ENCODE data around the gene SNX3. TPM values are rescaled to one million over a fixed set of nuclear protein-coding genes. Genes with fewer than 3 reads are reported as not detected.
"Not testable (repeated sequence)": the region's sequence is repeated elsewhere in the genome, so short reads cannot be mapped to it uniquely, and the experiment has no call there.

Gene SNX3
- total RNA-seq (2014; rRNA removed; shearing (Covaris generic); ENCODE audit: low replicate concordance) = 142 and 169 TPM in 2 replicates

GRCh38 chr6:108260809-108261569, at the start of gene SNX3:
SNX3 (minus strand) TSS chr6:108261040; CDS start chr6:108260921, 119 bp downstream.
- in situ Hi-C loops (cut with HindIII; ENCODE audit: low pct_unique_long_range_greater_than_20kb, low sequenced_read_pairs) = no loop called here
- DNase-seq (ENCODE audit: low read depth) = peak; percentile 98

- in situ Hi-C loops (cut with HindIII; ENCODE audit: low pct_unique_long_range_greater_than_20kb, low sequenced_read_pairs) = no loop called here
- DNase-seq (ENCODE audit: low read depth) = no peak
Measured at GRCh38 chr6:108309844-108310243, 49.0 kb upstream of the SNX3 start.

- DNase-seq (ENCODE audit: low read depth); in situ Hi-C loops (cut with HindIII; ENCODE audit: low pct_unique_long_range_greater_than_20kb, low sequenced_read_pairs): not testable (repeated sequence)
Measured at GRCh38 chr6:108308641-108309040, 47.8 kb upstream of the SNX3 start.

- DNase-seq (ENCODE audit: low read depth) = no peak
- in situ Hi-C loops (cut with HindIII; ENCODE audit: low pct_unique_long_range_greater_than_20kb, low sequenced_read_pairs) = no loop called here
Measured at GRCh38 chr6:108304646-108305045, 43.8 kb upstream of the SNX3 start.

GRCh38 chr6:108302386-108302785, 41.5 kb upstream of the SNX3 start:
- in situ Hi-C loops (cut with HindIII; ENCODE audit: low pct_unique_long_range_greater_than_20kb, low sequenced_read_pairs) = no loop called here
- no peak for DNase-seq (ENCODE audit: low read depth)

- in situ Hi-C loops (cut with HindIII; ENCODE audit: low pct_unique_long_range_greater_than_20kb, low sequenced_read_pairs) = no loop called here
- DNase-seq (ENCODE audit: low read depth) = no peak
Measured at GRCh38 chr6:108295676-108296075, 34.8 kb upstream of the SNX3 start.

GRCh38 chr6:108294727-108295625, 34.1 kb upstream of the SNX3 start, which contains the start of gene AFG1L:
AFG1L (plus strand) TSS chr6:108295054; CDS start chr6:108295080, 26 bp downstream.
- DNase-seq (ENCODE audit: low read depth) = peak; percentile 91
- in situ Hi-C loops (cut with HindIII; ENCODE audit: low pct_unique_long_range_greater_than_20kb, low sequenced_read_pairs) = no loop called here

GRCh38 chr6:108294297-108294726, 33.5 kb upstream of the SNX3 start:
- in situ Hi-C loops (cut with HindIII; ENCODE audit: low pct_unique_long_range_greater_than_20kb, low sequenced_read_pairs) = no loop called here
- no peak for DNase-seq (ENCODE audit: low read depth)

- in situ Hi-C loops (cut with HindIII; ENCODE audit: low pct_unique_long_range_greater_than_20kb, low sequenced_read_pairs) = no loop called here
- no peak for DNase-seq (ENCODE audit: low read depth)
Measured at GRCh38 chr6:108293527-108294296, 32.9 kb upstream of the SNX3 start.

- in situ Hi-C loops (cut with HindIII; ENCODE audit: low pct_unique_long_range_greater_than_20kb, low sequenced_read_pairs); DNase-seq (ENCODE audit: low read depth): not testable (repeated sequence)
Measured at GRCh38 chr6:108292561-108292960, 31.7 kb upstream of the SNX3 start.

GRCh38 chr6:108291091-108291490, 30.3 kb upstream of the SNX3 start:
- no peak for DNase-seq (ENCODE audit: low read depth)
- in situ Hi-C loops (cut with HindIII; ENCODE audit: low pct_unique_long_range_greater_than_20kb, low sequenced_read_pairs) = no loop called here

- DNase-seq (ENCODE audit: low read depth) = no peak
- in situ Hi-C loops (cut with HindIII; ENCODE audit: low pct_unique_long_range_greater_than_20kb, low sequenced_read_pairs) = no loop called here
Measured at GRCh38 chr6:108288742-108289141, 27.9 kb upstream of the SNX3 start.

- in situ Hi-C loops (cut with HindIII; ENCODE audit: low pct_unique_long_range_greater_than_20kb, low sequenced_read_pairs) = no loop called here
- no peak for DNase-seq (ENCODE audit: low read depth)
Measured at GRCh38 chr6:108287373-108287772, 26.5 kb upstream of the SNX3 start.

- no peak for DNase-seq (ENCODE audit: low read depth)
- in situ Hi-C loops (cut with HindIII; ENCODE audit: low pct_unique_long_range_greater_than_20kb, low sequenced_read_pairs) = no loop called here
Measured at GRCh38 chr6:108286366-108286765, 25.5 kb upstream of the SNX3 start.

GRCh38 chr6:108285381-108285780, 24.5 kb upstream of the SNX3 start:
- in situ Hi-C loops (cut with HindIII; ENCODE audit: low pct_unique_long_range_greater_than_20kb, low sequenced_read_pairs) = no loop called here
- DNase-seq (ENCODE audit: low read depth) = no peak

GRCh38 chr6:108277831-108278230, 17.0 kb upstream of the SNX3 start:
- peak; percentile 5 for DNase-seq (ENCODE audit: low read depth)
- in situ Hi-C loops (cut with HindIII; ENCODE audit: low pct_unique_long_range_greater_than_20kb, low sequenced_read_pairs) = no loop called here

- no peak for DNase-seq (ENCODE audit: low read depth)
- in situ Hi-C loops (cut with HindIII; ENCODE audit: low pct_unique_long_range_greater_than_20kb, low sequenced_read_pairs) = no loop called here
Measured at GRCh38 chr6:108277295-108277694, 16.5 kb upstream of the SNX3 start.

- DNase-seq (ENCODE audit: low read depth) = no peak
- in situ Hi-C loops (cut with HindIII; ENCODE audit: low pct_unique_long_range_greater_than_20kb, low sequenced_read_pairs) = no loop called here
Measured at GRCh38 chr6:108275976-108276375, 15.1 kb upstream of the SNX3 start.

Measured in Caki2 (cell line).